NAMALWA (cell line): ENCODE measurements around the gene SCARB1.
A peak's percentile ranks its signal among the peaks of the same experiment; 100 is the strongest.

Source experiments
- DNase-seq: peaks from one replicate; pipeline ENCODE4 v3.0.0-alpha.2; 2015; ENCODE audit warnings: low spot score

Gene SCARB1

DNA sequence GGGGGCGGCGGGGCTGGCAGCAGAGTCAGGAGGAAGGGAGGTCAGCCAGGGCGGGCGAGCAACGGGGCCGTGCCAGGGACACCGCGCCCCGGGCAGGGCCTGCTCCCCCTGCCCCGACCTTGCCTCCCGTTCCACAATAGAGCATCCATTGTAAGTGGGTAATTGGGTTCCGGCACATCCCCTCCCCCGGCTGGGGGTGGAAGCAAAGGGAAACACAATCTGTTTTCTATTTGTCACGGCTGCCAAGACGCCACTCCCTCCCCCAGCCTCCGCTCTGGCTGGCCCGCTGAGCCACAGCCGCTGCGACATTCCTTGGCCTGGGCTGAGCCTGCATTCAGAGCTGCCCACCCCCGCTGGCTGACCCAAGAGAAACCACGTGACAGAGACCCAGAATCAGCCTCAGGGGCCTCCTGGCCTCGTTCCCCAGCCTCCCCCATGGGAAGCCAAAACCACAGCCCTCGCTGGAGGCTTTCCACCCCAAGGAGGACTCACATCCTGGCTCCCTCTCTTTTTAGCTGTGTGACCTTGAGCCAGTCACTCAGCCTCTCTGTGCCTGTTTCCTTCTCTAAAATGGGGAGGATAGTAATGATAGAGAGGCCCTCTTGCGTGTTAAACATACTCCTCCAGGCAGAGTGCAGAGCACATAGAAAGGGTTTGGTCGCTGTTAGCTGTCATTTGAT lies 117.6 kb downstream of the SCARB1 start:
- DNase-seq = no peak

DNA sequence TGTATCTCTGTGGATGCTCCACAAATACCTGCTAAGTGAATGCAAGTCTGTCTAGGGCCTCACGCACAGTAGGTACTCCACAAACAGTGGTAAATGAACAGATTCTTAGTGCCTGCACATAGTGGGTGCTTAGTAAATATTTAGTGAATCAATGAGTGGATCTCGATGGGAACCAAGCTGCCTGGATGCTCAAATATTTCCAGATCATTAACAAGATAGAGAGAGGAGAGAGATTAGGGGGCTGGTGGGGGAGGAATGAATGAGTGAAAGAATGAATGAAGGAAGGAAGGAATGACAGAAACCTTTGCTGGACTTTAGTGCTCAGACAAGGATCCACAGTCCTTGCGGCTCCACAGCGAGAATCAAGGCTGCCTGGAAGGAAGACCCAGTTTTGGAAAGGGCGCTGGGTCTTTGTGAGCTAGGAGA lies 118.2 kb downstream of the SCARB1 start:
- DNase-seq = no peak

DNA sequence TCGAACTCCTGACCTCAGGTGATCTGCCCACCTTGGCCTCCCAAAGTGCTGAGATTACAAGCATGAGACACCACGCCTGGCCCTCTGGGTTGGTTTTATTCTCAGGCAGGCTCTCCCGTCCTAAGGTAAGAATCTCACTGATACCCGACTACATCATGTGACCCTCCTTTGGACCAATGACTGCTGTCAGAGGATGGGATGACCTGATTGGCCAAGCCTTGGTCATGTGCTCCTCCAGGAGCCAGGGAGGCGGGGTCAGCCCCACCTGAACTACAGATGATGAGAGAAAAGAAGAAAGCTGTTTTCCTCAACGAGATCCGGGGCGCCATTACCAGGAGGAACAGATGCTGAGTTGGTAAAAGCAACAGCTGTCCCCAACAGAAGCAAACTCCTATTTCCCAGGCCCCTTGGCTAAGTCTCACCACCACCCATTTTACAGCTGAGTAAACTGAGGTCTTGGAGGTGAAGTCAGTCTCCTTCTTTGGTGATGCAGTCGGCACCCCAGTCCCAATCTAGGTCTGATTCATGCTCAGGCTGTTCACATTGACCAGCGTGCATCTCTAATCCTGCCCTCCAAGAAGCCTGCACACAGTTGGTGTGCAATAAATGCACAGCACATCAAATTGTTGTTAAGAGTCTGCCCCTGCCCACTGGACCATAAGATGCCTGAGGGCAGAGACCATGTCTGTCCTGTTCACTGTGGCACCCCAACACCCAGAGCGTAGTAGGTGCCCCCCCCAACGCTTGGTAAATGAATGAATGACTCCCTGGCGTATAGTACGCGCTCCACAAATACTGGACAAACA lies 118.8 kb downstream of the SCARB1 start:
- peak; percentile 91 for DNase-seq

DNA sequence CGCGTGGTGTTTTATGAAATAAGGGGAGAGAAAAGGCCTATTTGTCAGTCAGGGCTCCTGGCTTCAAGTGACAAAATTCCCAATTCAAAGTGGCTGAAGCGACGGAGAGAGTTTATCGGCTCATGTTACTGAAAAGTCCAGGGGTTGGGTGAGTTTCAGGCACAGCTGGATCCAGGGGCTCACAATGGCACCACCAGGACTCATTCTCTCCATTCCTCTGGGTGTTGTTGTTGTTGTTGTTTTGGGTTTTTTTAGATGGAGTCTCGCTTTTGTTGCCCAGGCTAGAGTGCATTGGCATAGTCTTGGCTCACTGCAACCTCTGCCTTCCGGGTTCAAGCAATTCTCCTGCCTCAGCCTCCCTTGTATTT lies 119.4 kb downstream of the SCARB1 start:
- DNase-seq = no peak

DNA sequence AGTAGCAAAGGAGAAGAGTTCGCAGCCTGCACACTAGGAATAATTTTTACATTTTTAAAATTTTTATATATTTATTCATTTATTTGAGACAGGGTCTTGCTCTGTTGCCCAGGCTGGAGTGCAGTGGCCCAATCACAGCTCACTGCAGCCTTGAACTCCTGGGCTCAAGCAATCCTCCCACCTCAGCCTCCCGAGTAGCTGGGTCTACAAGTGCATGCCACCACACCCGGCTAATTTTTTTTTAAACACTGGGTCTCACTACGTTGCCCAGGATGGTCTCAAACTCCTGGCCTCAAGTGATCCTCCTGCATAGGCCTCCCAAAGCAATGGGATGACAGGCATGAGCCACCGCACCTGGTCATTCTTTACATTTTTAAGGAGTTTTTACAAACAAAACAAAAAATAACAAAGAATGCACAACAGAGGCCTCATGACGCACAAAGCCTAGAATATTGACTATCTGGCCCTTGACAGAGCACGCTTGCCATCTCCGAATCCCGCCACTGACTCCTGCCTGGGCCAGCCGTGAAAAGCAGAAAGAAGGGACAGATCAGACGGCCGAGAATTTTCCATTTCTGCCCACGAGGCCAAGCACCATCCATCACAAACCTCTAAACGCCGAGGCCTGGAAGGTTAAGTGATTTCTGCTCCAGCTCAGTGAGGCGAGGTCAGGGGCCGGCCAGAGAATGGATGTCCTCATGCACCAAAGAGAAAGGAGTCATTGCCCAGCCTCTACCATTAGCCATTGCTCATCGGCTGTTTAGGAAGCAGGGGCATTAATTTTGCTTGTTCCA lies 120.0 kb downstream of the SCARB1 start:
- no peak for DNase-seq

DNA sequence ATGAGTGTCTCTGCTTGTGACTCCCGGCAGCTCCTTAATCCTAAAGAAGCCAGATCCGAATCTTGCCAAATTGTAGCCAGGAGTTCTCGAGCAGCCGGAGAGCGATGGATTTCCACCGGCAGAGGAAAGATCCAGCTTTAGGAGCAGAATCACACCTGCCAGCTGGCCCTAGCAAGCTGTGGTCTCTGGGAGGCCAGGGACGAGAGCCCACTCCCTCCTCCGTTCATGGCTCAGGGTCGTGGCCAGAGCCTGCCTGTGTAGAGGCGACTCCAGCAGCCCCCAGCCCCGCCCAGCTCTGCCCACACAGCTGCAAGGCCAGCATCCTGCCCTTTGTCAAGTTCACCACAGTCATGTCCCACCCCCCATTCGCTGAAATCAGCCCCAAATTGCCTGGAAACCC lies 121.0 kb downstream of the SCARB1 start:
- DNase-seq = no peak

DNA sequence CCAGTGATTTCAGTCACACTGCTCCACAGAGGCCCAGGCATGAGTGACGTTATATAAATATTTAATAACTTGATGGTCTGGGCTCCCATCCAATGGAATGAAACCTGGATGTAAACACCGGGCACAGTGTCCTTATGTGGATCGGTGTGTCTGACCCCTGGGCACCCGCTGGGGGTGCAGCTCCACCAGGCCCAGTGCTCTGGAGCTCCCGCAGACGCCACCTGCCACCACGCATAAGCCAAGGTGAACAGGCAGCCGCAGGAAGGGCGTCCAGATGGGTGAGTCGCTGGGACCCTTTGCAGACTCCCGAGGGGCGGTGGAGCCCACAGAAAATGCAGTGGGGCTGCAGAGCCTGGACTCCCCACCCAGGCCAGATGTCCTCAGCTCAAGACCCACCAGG lies 121.6 kb downstream of the SCARB1 start:
- no peak for DNase-seq

DNA sequence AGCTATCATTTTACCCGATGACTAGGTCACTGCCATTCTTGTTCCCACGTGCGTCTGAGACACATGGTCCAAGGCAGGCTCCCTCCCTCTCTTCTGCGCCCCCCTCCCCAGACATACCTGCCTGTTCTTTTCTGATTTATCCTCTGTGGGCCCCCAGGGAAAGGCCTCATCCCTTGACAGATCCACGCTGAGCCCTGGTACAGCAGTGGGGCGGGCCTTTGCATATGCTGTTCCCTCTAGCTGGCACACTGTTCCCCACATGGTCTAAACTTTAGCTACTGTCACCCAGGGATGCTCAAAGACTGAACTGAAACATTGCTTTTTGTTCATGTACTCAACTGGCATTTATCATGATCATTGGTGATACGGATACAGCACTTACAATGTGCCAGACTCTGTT lies 122.5 kb downstream of the SCARB1 start:
- DNase-seq = no peak

DNA sequence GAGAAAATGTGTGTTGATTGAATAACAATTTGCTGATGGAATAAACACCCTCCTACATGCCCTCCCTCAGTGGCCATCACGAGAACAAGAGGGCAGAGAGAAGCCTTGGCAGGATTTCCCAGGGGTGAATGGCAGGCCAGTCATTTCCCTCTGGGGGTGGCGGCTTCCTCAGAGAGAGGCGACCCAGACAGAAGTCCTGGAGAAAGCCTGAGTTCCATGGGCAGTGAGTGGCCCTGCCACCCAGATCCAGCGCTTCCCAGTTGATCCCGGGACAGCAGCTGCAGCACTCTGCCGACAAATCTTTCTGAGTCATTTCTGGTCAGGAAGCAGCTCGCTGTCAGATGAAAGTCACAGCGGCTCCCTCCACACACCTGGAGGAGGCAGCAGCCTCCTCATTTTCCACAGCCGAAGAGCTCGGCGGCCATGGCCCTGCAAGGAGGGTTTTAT lies 123.0 kb downstream of the SCARB1 start:
- no peak for DNase-seq

DNA sequence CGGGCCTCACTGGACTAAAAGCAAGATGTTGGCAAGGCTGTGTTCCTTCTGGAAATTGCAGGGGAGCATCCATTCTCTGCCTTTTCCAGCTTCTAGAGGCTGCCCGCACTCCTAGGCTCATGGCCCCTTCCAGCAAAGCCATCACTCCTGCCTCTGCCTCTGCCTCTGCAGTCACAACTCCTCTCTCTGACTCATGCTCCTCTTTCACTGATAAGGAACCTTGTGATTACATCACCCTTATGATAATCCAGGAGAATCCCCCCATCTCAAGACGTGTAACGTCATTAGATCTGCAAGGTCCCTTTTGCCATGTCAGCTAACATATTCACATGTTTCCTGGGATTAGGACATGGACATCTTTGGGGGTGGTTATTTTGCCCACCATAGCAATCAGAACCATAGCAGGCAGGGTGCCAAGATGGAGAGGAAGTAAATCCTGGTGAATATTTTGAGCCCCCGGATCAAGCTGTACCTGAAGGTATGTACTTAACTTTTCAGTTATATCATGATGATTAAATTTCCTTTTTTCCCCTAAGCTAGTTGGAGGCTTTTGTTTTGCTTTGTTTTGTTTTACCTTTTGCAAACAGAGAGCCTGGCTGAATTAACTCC lies 123.6 kb downstream of the SCARB1 start:
- no peak for DNase-seq

DNA sequence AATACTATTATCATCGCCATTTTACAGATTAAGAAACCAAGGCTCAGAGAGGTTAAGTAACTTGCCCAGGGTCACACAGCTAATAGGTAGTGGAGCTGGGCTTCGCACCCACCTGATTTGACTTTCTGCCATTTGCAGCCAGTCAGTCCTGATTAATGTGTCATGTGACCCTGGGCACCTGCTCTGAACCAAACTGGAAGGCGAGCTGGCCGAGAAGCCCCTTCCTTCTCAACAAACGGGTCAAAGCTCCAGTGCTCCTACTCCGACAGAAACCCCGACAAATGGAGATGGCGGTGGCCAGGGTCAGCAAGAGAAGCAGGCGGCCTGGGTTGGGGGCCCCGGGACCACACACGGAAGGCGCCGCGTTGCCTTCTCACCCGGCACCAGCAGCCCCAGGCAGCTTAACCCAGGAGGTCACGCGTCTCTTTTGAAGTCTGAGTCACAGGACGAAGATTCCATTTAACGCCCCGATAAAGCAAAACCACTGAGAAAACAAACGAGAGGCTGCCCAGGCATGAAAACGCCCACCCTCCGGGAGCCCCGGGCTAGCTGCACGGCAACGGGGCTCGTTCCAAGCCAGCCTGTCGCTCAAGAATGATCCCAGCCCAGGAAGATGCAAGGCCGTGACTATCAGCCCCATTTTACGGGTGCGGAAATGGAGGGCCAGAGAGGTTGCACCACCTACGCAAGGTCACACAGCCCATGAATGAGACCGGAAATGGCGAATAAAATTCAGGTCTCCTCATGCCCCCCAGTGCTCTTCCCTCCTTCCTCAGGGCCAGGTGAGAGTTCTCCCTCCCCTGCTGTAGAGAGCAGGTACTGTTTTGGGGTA lies 124.8 kb downstream of the SCARB1 start:
- DNase-seq = no peak

DNA sequence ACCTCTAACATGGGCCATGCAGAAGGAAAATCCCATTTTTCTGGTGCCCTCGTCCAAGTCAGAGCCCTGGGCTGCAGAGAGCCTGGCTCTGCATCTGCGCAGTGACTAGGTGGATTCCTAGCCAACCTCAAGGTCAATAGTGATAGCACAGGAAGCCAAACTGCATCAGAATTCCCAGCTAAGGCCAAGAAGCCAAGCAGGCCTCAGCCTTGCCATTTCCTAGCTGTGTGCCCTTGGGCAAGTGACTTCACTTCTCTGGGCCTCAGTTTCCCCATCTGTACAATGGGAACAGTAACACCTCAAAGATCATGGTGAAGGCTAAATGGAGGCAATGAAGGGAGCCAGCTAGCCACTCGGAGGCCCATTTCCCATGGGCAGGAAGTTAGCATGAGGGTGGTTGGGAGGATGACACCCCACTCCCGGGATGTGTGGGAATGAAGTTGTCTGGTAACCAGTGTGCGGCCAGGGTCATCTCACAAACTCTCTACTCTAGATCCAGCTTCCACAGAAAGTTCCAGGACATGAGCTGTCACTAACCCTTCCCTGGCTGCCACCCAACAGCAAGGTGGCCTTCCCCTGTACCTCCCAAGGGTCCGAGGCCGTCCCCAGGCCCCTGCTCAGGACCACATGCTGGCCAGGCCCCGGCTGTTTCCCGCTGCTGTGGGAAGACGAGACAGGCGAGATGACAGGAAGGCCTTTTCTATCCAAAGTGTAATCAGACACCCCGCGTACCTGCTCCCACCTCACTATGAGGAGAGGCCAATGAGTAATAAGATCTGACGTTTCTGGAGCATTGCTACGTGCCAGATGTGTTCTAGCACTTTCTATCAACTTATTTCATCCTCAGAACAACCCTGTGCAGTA lies 125.7 kb downstream of the SCARB1 start:
- no peak for DNase-seq

DNA sequence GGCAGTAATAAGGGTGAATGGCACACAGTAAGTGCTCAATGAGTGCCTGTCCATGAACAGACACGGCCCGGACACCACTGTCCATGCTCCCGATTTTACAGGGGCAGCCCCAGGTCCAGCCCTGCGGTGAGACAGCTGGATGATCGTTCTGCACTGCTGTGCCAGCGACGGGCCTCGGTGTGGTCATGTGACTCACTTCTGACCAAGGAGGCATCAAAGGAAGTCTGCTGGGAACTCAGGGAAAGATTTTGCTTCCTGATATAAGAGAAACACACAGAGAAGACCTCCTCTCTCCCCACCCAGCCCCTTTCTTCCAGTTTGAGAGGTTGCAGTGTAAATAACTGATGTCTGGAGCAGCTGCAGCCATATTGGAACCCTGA lies 126.6 kb downstream of the SCARB1 start:
- DNase-seq = no peak

DNA sequence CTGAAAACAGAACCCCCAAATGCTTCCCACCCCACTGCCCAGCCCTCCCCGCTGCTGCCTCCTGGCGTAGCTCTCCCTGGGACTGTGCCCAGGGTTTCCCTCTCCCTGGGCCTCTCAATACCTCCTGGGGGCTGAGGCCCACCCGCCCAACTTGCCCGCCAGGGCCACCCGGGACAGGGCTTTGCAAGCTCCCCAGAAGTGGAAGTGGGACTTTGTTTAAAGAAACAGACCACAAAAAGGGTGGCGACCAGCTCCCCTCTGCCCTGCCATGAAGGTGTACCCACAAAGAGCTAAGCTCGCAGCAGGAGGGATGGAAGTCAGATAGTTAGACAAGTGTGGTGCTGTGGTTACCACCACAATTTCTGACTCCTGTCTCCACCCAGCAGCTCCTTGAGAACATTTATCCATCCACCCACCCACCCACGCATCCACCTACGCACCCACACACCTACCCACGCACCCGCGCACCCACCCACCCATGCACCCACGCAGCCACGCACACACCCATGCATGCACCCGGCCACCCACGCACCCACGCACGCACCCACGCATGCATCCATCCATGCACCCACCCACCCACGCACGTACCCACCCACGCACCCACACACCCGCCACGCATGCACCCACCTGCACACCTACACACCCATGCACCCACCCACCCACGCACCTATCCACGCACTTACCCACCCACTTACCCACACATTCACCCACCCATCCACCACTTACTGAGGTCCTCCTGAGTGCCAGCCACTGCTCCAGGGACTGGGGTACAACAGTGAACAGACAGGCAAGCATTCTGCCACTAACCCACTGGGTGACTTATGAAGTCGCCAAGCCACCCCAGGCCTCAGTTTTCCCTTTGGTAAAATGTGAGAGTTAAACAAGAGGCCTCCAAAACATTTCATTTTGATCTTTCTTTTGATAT lies 127.3 kb downstream of the SCARB1 start:
- no peak for DNase-seq

DNA sequence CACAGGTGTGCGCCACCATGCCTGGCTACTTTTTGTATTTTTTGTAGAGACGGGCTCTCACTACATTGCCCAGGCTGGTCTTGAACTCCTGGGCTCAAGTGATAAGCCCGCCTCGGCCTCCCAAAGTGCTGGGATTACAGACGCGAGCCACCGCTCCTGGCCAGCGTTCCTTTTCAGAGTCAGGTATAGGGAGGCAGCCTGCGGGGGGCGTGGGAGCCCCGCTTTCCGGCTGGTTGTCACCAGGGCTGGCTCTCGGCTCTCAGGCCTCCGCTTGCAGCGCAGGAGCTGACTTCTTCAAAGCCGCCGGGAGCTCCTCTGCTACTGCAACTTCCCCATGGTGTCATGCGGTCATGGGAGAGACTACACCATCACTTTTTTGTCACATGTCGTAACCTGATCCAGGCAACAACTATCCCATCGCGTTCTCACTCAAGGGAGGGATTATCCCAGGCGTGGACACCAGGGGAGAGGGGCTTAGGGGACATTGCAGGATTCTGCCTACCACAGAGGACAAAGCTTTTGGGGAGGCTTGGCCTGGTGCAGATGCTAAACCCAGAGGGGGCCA lies 129.4 kb downstream of the SCARB1 start:
- no peak for DNase-seq

DNA sequence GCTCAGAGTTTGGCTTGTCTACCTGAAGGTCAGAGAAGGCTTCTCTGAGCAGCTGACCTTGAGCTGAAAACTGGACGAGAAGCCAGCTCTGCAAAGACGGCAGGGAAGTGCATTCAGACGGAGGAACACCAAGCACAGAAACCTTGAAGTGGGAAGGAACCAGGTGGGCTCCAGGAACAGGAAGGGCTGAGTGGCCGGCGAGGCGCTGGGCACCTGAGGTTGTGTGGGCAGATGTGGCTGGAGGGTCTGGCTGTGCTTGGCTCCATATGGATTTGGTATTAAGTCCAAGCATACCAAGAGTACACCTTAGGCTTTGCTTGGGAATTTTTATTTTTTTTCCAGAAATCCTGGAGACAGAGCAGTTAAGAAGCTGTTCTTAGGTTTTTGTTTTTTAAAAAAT lies 130.6 kb downstream of the SCARB1 start:
- no peak for DNase-seq

DNA sequence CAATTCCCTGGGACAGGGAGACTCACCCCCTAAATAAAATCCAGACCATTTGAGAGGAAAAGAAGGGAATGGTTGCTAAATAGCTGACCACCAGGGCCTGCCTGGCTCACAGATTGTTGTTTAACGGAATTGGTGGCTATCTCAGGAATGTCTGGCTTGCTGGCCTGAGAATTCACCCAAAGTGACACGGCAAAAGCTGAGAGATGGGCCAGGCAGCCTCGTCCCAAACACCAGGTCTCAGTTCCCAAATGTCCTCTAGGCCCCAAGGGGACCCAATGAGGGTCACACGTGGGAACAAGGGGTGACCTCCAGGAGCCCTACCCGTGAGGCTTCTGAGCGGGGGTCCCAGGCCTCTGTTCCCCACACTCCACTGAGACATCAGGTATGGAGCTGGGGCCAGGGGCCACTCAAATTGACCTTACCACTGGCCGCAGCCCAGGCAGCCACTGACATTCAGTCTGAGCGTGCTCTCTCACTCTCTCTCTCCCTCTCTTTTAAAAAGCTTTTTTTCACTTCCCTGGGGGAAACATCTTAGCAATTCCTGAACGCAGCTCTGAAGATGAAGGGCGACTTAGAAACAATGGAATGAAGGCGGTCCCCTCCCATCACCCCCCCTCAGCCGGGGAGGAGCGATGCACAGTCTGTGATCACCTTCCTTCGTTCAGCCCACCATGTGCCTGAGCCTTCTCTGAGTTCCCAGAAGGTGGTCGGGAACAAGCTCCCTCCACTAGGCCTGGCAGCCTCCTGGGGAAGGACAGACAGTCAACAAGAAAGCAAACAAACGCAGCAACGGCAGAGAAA lies 131.2 kb downstream of the SCARB1 start:
- DNase-seq = no peak

DNA sequence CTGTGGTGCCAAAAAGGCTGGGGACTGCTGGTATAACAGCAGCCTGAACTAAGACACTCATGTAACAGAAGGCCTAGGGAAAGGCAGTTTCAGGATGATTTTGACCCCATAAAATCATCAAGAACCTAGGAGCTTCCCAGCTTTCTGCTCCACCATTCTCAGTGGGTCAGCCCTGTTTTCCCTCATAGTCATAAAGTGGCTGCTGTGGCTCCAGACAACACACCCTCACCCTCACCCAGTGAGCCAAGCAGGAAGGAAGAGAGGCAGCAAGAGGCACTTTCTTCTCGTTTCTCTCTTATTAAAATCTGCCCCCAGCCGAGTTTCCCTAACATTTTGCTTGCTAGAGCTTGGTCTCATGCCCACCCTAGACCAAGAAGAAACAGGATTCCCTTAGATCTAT lies 131.8 kb downstream of the SCARB1 start:
- DNase-seq = no peak
